Vagina (tissue), 2 donors: ENCODE data around the gene PSME3IP1. TPM values are rescaled to one million over a fixed set of nuclear protein-coding genes. Genes with fewer than 3 reads are reported as not detected.

Source experiments
- DNase-seq, 2 donors: peaks; one replicate each; pipeline ENCODE4 v3.0.0-alpha.2; 2017; ENCODE audit errors: extremely low spot score in 2 of 2
- H3K27ac ChIP-seq: fragments of 200-600 bp; sonication (generic); one replicate; pipeline ENCODE4 v1.5.1; 2019
- H3K27me3 ChIP-seq: fragments of 200-600 bp; sonication (generic); one replicate; pipeline ENCODE4 v1.5.1; 2019
- H3K36me3 ChIP-seq, 2 donors: fragments of 200-600 bp; sonication (generic); one replicate each; pipeline ENCODE4 v1.5.1; 2017 to 2019
- H3K4me1 ChIP-seq: fragments of 200-600 bp; sonication (generic); one replicate; pipeline ENCODE4 v1.5.1; 2019
- H3K4me3 ChIP-seq, 2 donors: fragments of 200-600 bp; sonication (generic); 1 replicate in 1 of 2; 2 replicates in 1 of 2; pipeline ENCODE4 v1.5.1; 2016 to 2019
- H3K9me3 ChIP-seq: fragments of 200-600 bp; sonication (generic); one replicate; pipeline ENCODE4 v1.5.1; 2019
- CTCF ChIP-seq, 3 experiments: fragments of 450-650 bp in 2 of 3; fragments of 200-600 bp in 1 of 3; sonication (generic) in 1 of 3; IDR thresholded peaks; one replicate each; pipeline ENCODE4 v1.5.1; 2017 to 2019; ENCODE audit warnings: antibody characterized with exemption in 3 of 3, mild to moderate bottlenecking in 2 of 3, moderate library complexity in 2 of 3
- POLR2A ChIP-seq, 2 donors: fragments of 450-650 bp; IDR thresholded peaks; one replicate each; pipeline ENCODE4 v1.6.1; 2017; ENCODE audit warnings: antibody characterized with exemption in 2 of 2, mild to moderate bottlenecking in 2 of 2, moderate library complexity in 2 of 2
- POLR2AphosphoS5 ChIP-seq, 2 donors: sonication (generic); formaldehyde crosslinking; IDR thresholded peaks; one replicate each; pipeline ENCODE4 v1.9.0; 2017; ENCODE audit warnings: antibody characterized with exemption in 2 of 2, mild to moderate bottlenecking in 2 of 2, low read depth in 1 of 2; ENCODE audit not compliant: insufficient read depth in 1 of 2
- intact Hi-C: fragments of 100-400 bp; cut with DNase I; formaldehyde crosslinking; loops from one replicate; pipeline ENCODE4 v1.15.1; 2023
- total RNA-seq: library from RNA; depleted of rRNA; stranded (reverse); fragments of >200 nt; gene quantifications from one replicate; pipeline ENCODE4 v1.2.3, GENCODE V29; 2016

PSME3IP1 gene
- total RNA-seq, 1 donor from 2014 or later, result 70.5 TPM

- no peak for TF ChIP-seq POLR2A (IDR thresholded peaks at IDR 0.05)
- no peak for TF ChIP-seq CTCF (IDR thresholded peaks at IDR 0.05)
- TF ChIP-seq POLR2AphosphoS5 (IDR thresholded peaks at IDR 0.05; ENCODE audit: insufficient read depth in 1 of 2, low read depth in 1 of 2), result no peak
- no peaks in the 10 kb centered on the region for H3K27me3 ChIP-seq
- no peaks in the 10 kb centered on the region for H3K9me3 ChIP-seq
- intact Hi-C loops, result no loop called here
- no peak for DNase-seq
- peaks cover 33% of the 10 kb centered on the region for H3K4me1 ChIP-seq
- no peak overlapping the region for H3K27ac ChIP-seq
- no peaks in the 10 kb centered on the region for H3K36me3 ChIP-seq
- no peak overlapping the region for H3K4me3 ChIP-seq
These were observed 10.9 kb upstream of the PSME3IP1 start for GRCh38 chr16:57196753-57197152.

GRCh38 chr16:57196286-57196685 lies 10.4 kb upstream of the PSME3IP1 start:
- no peak for TF ChIP-seq POLR2AphosphoS5 (IDR thresholded peaks at IDR 0.05; ENCODE audit: insufficient read depth in 1 of 2, low read depth in 1 of 2)
- no peak for TF ChIP-seq POLR2A (IDR thresholded peaks at IDR 0.05)
- no peak for TF ChIP-seq CTCF (IDR thresholded peaks at IDR 0.05)
- no peak overlapping the region for H3K27ac ChIP-seq

GRCh38 chr16:57194512-57194911 lies 8.7 kb upstream of the PSME3IP1 start:
- H3K27me3 ChIP-seq, result no peaks in the 10 kb centered on the region
- H3K27ac ChIP-seq, result peak overlapping the region; percentile 37
- TF ChIP-seq CTCF (IDR thresholded peaks at IDR 0.05) (no peak), POLR2AphosphoS5 (IDR thresholded peaks at IDR 0.05; ENCODE audit: insufficient read depth in 1 of 2, low read depth in 1 of 2) (peak in 1 of 2 donors; percentile 50)
- no peaks in the 10 kb centered on the region for H3K9me3 ChIP-seq
- no peak overlapping the region for H3K4me3 ChIP-seq
- intact Hi-C loops, result no loop called here
- H3K36me3 ChIP-seq, result no peaks in the 10 kb centered on the region
- peaks cover 49% of the 10 kb centered on the region for H3K4me1 ChIP-seq
- no peak for DNase-seq

More at GRCh38 chr16:57196286-57196685, 10.4 kb upstream of the PSME3IP1 start:
- no peak for DNase-seq
- Histone ChIP-seq H3K36me3 (no peaks in the 10 kb centered on the region), H3K27me3 (no peaks in the 10 kb centered on the region), H3K9me3 (no peaks in the 10 kb centered on the region), H3K4me3 (no peak overlapping the region), H3K4me1 (peaks cover 33% of the 10 kb centered on the region)
- intact Hi-C loops, result no loop called here

GRCh38 chr16:57192720-57193486 lies 7.1 kb upstream of the PSME3IP1 start:
- TF ChIP-seq CTCF (IDR thresholded peaks at IDR 0.05) (no peak), POLR2AphosphoS5 (IDR thresholded peaks at IDR 0.05; ENCODE audit: insufficient read depth in 1 of 2, low read depth in 1 of 2) (no peak), POLR2A (IDR thresholded peaks at IDR 0.05) (no peak)
- H3K27me3 ChIP-seq, result no peaks in the 10 kb centered on the region
- H3K4me1 ChIP-seq, result peaks cover 57% of the 10 kb centered on the region
- no peaks in the 10 kb centered on the region for H3K36me3 ChIP-seq
- intact Hi-C loops, result no loop called here
- H3K9me3 ChIP-seq, result no peaks in the 10 kb centered on the region
- DNase-seq, result no peak
- no peak overlapping the region for H3K4me3 ChIP-seq
- peak overlapping the region; percentile 1 for H3K27ac ChIP-seq

GRCh38 chr16:57192146-57192545 lies 6.3 kb upstream of the PSME3IP1 start:
- H3K9me3 ChIP-seq, result no peaks in the 10 kb centered on the region
- no peak for DNase-seq
- H3K27me3 ChIP-seq, result no peaks in the 10 kb centered on the region
- intact Hi-C loops, result no loop called here
- no peak for TF ChIP-seq CTCF (IDR thresholded peaks at IDR 0.05)
- H3K4me3 ChIP-seq, result no peak overlapping the region
- H3K36me3 ChIP-seq, result no peaks in the 10 kb centered on the region
- H3K4me1 ChIP-seq, result peaks cover 61% of the 10 kb centered on the region
- no peak overlapping the region for H3K27ac ChIP-seq
